ENCODE results near the gene PDSS2. TPM values are rescaled to one million over a fixed set of nuclear protein-coding genes. Genes with fewer than 3 reads are reported as not detected.
"Not testable (repeated sequence)": the region's sequence is repeated elsewhere in the genome, so short reads cannot be mapped to it uniquely, and the experiment has no call there.

PDSS2 gene
- total RNA-seq, 1 donor: 10.2 TPM

- DNase-seq (ENCODE audit: low read depth in 2 of 3, low spot score in 2 of 3): no peak
Measured at GRCh38 chr6:107280791-107281190, 178.6 kb downstream of the PDSS2 start.

- DNase-seq (ENCODE audit: low read depth in 2 of 3, low spot score in 2 of 3): not testable (repeated sequence)
Measured at GRCh38 chr6:107280001-107280400, 179.4 kb downstream of the PDSS2 start.

GRCh38 chr6:107275330-107275865 lies 184.0 kb downstream of the PDSS2 start:
- no peak for DNase-seq (ENCODE audit: low read depth in 2 of 3, low spot score in 2 of 3)

- DNase-seq (ENCODE audit: low read depth in 2 of 3, low spot score in 2 of 3): no peak
Measured at GRCh38 chr6:107274288-107274687, 185.1 kb downstream of the PDSS2 start.

GRCh38 chr6:107272246-107272645 lies 187.1 kb downstream of the PDSS2 start:
- no peak for DNase-seq (ENCODE audit: low read depth in 2 of 3, low spot score in 2 of 3)

GRCh38 chr6:107271208-107271790 lies 188.1 kb downstream of the PDSS2 start:
- DNase-seq (ENCODE audit: low read depth in 2 of 3, low spot score in 2 of 3): no peak

- no peak for DNase-seq (ENCODE audit: low read depth in 2 of 3, low spot score in 2 of 3)
Measured at GRCh38 chr6:107267634-107268033, 191.7 kb downstream of the PDSS2 start.

GRCh38 chr6:107267006-107267405 lies 192.4 kb downstream of the PDSS2 start:
- DNase-seq (ENCODE audit: low read depth in 2 of 3, low spot score in 2 of 3): no peak

- no peak for DNase-seq (ENCODE audit: low read depth in 2 of 3, low spot score in 2 of 3)
Measured at GRCh38 chr6:107266563-107266962, 192.8 kb downstream of the PDSS2 start.

- DNase-seq (ENCODE audit: low read depth in 2 of 3, low spot score in 2 of 3): no peak
Measured at GRCh38 chr6:107264357-107264840, 195.0 kb downstream of the PDSS2 start.

- DNase-seq (ENCODE audit: low read depth in 2 of 3, low spot score in 2 of 3): no peak
Measured at GRCh38 chr6:107259951-107260350, 199.4 kb downstream of the PDSS2 start.

- no peak for DNase-seq (ENCODE audit: low read depth in 2 of 3, low spot score in 2 of 3)
Measured at GRCh38 chr6:107248147-107248546, 211.2 kb downstream of the PDSS2 start.

- no peak for DNase-seq (ENCODE audit: low read depth in 2 of 3, low spot score in 2 of 3)
Measured at GRCh38 chr6:107246972-107247615, 212.3 kb downstream of the PDSS2 start.

- DNase-seq (ENCODE audit: low read depth in 2 of 3, low spot score in 2 of 3): no peak
Measured at GRCh38 chr6:107246249-107246971, 213.0 kb downstream of the PDSS2 start.

GRCh38 chr6:107244742-107245480 lies 214.5 kb downstream of the PDSS2 start:
- no peak for DNase-seq (ENCODE audit: low read depth in 2 of 3, low spot score in 2 of 3)

GRCh38 chr6:107244082-107244741 lies 215.2 kb downstream of the PDSS2 start:
- no peak for DNase-seq (ENCODE audit: low read depth in 2 of 3, low spot score in 2 of 3)

GRCh38 chr6:107243471-107243870 lies 215.9 kb downstream of the PDSS2 start:
- no peak for DNase-seq (ENCODE audit: low read depth in 2 of 3, low spot score in 2 of 3)

- DNase-seq (ENCODE audit: low read depth in 2 of 3, low spot score in 2 of 3): no peak
Measured at GRCh38 chr6:107237992-107238660, 221.2 kb downstream of the PDSS2 start.

- no peak for DNase-seq (ENCODE audit: low read depth in 2 of 3, low spot score in 2 of 3)
Measured at GRCh38 chr6:107235511-107235910, 223.9 kb downstream of the PDSS2 start.

GRCh38 chr6:107235007-107235406 lies 224.4 kb downstream of the PDSS2 start:
- DNase-seq (ENCODE audit: low read depth in 2 of 3, low spot score in 2 of 3): no peak
